NCI-H1694 treated with DMSO at 0.1 percent for 48 hours (cell line): ENCODE measurements around the gene SCAF4.
"Not testable (repeated sequence)": the region's sequence is repeated elsewhere in the genome, so short reads cannot be mapped to it uniquely, and the experiment has no call there.

Experiments used
- DNase-seq: peaks from one replicate; lab custom pipeline; 2025; lab: John Stamatoyannopoulos, UW

Gene SCAF4

GRCh38 chr21:31731857-31732596 lies at the start of gene SCAF4:
Gene SCAF4, minus strand, starts transcription at chr21:31732118. Its CDS starts 426 bp downstream, at chr21:31731692.
- DNase-seq: peak; percentile 86

GRCh38 chr21:31780944-31781343 lies 49.0 kb upstream of the SCAF4 start:
- peak; percentile 45 for DNase-seq

- no peak for DNase-seq
Observed at GRCh38 chr21:31778546-31778945, 46.6 kb upstream of the SCAF4 start.

- no peak for DNase-seq
Observed at GRCh38 chr21:31777857-31778256, 45.9 kb upstream of the SCAF4 start.

- no peak for DNase-seq
Observed at GRCh38 chr21:31774031-31774430, 42.1 kb upstream of the SCAF4 start.

- no peak for DNase-seq
Observed at GRCh38 chr21:31772674-31773555, 41.0 kb upstream of the SCAF4 start.

GRCh38 chr21:31771685-31772084 lies 39.8 kb upstream of the SCAF4 start:
- no peak for DNase-seq

- DNase-seq: no peak
Observed at GRCh38 chr21:31768710-31769109, 36.8 kb upstream of the SCAF4 start.

GRCh38 chr21:31766899-31767298 lies 35.0 kb upstream of the SCAF4 start:
- DNase-seq: no peak

- DNase-seq: not testable (repeated sequence)
Observed at GRCh38 chr21:31765850-31766249, 33.9 kb upstream of the SCAF4 start.

- no peak for DNase-seq
Observed at GRCh38 chr21:31760931-31761330, 29.0 kb upstream of the SCAF4 start.

GRCh38 chr21:31756787-31757186 lies 24.9 kb upstream of the SCAF4 start:
- no peak for DNase-seq

- DNase-seq: no peak
Observed at GRCh38 chr21:31755027-31755426, 23.1 kb upstream of the SCAF4 start.

- DNase-seq: no peak
Observed at GRCh38 chr21:31754708-31754960, 22.7 kb upstream of the SCAF4 start.

GRCh38 chr21:31753949-31754707 lies 22.2 kb upstream of the SCAF4 start:
- no peak for DNase-seq

GRCh38 chr21:31752967-31753366 lies 21.0 kb upstream of the SCAF4 start:
- DNase-seq: no peak

- no peak for DNase-seq
Observed at GRCh38 chr21:31752352-31752751, 20.4 kb upstream of the SCAF4 start.

GRCh38 chr21:31750843-31751242 lies 18.9 kb upstream of the SCAF4 start:
- DNase-seq: no peak

GRCh38 chr21:31744182-31744800 lies 12.4 kb upstream of the SCAF4 start:
- no peak for DNase-seq

- no peak for DNase-seq
Observed at GRCh38 chr21:31743712-31744111, 11.8 kb upstream of the SCAF4 start.

GRCh38 chr21:31741116-31741515 lies 9.2 kb upstream of the SCAF4 start:
- DNase-seq: no peak
